GM12873 (cell line): Measurements from ENCODE around the gene IGFALS.

Experiments
- CTCF ChIP-seq: IDR thresholded peaks from 2 replicates; pipeline ENCODE4 v1.5.1; 2012; ENCODE audit warnings: low read depth, mild to moderate bottlenecking, moderate library complexity, low read length, control low read depth; ENCODE audit not compliant: insufficient read depth; ENCODE audit errors: missing control alignments

Gene IGFALS

GRCh38 chr16:1765826-1766225, 27.7 kb downstream of the IGFALS start:
- no peak for TF ChIP-seq CTCF

GRCh38 chr16:1764971-1765370, 28.5 kb downstream of the IGFALS start:
- TF ChIP-seq CTCF, result no peak

GRCh38 chr16:1763521-1764511, 29.7 kb downstream of the IGFALS start:
- no peak for TF ChIP-seq CTCF

- TF ChIP-seq CTCF, result no peak
Observed at GRCh38 chr16:1762879-1763520, 30.5 kb downstream of the IGFALS start.

- TF ChIP-seq CTCF, result no peak
Observed at GRCh38 chr16:1762196-1762878, 31.2 kb downstream of the IGFALS start.

- TF ChIP-seq CTCF, result no peak
Observed at GRCh38 chr16:1761751-1762150, 31.8 kb downstream of the IGFALS start.

- TF ChIP-seq CTCF, result no peak
Observed at GRCh38 chr16:1760911-1761310, 32.6 kb downstream of the IGFALS start.
